NCI-H526 treated with DMSO at 0.1 percent for 48 hours (cell line): ENCODE measurements around the gene MAGI2.

ENCODE experiments used
- DNase-seq: peaks from one replicate; lab custom pipeline; 2025; lab: John Stamatoyannopoulos, UW

Gene MAGI2

DNA sequence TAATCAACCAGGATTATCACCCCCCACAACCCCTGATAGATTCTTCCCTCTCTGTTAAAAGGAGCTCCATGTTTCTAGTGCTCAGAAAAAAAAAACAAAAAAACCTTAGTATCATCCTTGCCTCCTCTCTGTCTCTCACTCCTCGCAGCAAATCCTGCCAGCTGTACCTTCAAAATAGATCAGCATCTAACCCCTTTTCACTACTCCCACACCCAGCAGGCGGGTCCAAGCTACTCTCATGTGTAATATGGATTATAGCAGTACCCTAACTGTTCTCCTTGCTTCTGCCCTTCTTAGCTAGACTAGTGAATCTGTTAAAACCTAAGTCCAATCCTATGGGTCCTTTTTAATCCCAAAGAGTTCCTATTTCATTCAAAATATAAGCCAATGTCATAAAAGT is 667.4 kb downstream of the MAGI2 start:
- no peak for DNase-seq

DNA sequence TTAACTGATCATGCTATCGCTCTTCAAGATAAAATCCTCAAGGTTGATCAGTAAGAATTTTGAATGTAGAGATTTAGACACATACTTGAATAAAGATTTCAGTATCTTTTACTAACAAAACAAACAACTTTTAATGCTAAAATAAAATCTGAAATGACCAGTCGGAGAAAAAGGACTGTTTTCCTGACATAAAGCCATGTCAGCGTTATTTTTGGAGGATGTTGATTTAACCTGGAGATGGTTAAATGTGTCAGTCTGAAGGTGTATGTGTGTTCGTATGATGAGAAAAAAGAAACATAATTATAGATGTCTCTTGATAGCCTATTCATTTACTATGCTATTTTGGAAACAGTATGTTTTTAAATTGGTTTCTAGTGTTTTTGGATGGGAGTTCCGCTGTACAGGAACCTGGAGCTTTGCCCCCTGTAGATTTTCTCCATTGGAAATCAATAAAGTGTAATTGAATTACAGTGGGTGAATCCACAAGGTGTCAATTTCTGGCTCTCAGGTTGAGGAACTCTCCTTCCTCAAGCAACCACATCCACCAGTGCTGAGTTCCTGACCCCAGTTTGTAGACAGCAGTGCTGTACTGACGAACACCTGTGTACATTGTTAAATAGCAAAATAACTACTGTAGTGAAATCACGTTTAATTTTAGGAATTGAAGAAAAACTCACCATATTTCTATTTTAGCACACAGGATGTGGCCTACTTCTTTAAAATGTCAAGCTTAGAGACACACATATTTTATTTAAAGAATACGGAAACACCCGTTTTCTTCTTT is 670.1 kb downstream of the MAGI2 start:
- no peak for DNase-seq

DNA sequence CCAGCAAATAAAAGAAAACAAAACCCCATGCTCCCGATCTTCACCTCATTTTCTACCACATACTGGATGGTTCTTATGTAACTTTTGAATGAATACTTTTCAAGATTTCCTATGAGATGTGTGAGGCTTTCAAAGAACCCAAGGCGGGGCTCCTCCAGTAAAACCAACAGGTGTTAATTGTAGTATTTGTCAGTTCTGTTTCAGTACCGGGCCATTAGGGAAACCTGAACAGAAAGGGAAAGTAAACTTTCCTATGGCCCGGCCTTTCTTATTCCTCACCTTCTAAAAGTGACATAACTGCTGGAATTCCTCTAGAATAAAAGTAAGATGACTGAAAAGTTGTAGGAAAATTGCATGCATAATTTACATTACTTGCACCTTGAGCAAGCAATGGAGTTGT is 672.9 kb downstream of the MAGI2 start:
- no peak for DNase-seq

DNA sequence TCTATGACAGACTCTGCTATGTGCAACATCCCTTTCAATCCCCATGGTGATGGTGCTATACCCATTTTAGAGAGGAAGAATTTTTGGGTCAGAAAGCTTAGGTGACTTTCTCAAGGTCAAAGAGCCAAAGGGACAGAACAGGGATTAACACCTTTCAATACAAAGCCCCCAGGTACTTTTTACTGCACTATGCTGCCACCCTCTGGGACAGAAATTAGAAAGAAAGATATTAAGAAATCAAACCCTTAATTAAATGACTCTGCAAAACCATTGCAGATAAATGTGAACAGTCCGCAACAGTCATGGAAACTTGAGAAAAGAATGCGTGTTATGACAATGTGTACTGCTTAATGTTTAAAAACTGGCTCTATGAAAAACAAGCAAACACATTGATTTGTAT is 673.7 kb downstream of the MAGI2 start:
- DNase-seq, result no peak

DNA sequence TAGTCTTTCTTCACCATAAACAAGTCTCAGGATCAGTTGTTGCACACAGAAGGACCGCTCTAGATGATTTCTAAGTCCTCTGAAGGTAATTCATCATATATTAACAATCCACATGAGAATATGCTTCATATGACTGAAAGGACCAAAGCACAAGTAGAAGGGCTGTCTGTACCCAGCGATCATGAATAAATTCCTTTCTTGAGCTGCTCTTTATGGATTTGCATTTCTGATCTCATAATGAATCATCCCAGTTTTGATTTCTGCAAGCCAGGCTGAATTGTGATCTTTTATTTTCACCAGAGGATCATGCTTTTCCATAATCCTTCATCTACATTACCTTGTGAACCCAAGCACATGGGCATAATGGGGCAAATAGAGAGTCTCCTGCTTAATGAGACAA is 675.6 kb downstream of the MAGI2 start:
- DNase-seq, result no peak

DNA sequence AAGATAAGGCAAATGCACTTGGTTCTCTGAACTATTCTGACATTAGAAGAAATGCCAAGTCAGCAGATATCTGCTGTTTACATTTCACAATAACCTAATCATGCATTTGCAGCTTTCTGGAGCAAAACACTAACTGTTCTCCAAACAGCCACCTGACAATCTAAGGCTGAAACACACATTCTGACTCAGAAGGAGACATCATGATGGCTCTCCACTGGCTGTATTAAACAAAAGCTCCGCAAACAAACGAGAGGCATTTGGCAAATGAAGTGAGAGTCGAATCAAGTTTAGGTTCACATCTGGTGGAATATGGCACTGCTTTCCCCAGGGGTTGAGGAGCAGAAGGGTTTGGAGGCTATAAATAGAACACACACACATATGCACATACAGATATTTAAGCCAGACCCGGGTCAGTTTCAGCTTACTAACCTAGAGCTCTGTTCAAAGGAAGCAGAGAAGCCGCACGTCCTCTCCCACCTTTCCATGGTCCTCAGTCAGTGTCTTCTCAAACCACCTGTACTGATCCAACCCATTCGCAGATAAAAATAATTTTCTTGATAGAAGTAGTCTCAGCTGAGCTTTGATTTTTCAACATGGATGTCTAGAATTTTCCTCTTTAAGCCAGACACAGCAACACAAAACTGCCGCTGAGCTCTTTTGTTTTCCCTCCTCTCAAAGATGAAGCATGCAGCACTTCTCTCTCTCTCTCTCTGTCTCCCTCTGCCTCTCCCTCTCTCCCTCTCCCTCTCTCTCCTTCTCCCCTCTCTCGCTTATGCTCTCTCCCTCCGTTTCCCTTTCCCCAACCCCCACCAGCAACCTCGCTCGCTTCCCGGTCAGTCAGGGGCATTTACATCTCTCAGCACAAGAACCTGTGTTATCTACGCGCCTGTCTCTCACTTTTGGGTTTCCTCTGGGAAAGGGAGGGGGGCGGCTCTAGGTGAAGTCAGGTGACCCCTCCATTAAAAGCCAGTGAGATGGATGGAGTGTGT is 682.8 kb downstream of the MAGI2 start:
- DNase-seq, result peak; percentile 71

DNA sequence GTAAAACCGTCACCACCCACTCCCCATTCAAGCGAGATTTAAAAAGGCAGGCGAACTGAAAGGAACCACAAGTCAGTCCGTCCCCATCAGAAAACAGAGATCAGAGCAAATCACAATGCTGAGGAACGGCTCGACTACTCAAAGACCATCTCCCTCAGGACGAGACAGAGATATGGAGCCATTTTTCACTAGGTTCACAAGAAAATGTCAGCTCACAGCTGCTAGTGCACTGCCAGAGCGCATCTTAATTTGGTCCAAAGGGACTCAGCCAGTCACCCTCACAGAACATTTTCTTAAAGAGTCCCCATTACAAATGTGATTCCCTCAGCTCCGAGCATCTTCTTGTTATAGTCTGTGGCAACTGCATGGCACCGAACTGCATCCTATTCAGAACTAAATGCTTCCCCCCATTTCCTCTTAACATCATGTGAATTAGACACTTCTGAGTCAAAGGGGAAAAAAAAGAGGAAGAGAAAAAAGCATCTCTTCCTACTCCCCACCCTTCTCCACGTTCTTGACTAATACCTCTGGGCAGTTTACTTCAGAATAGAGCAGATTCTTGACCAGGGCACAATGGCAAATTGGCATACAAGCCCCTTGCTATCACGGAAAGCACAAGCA is 683.9 kb downstream of the MAGI2 start:
- peak; percentile 48 for DNase-seq

DNA sequence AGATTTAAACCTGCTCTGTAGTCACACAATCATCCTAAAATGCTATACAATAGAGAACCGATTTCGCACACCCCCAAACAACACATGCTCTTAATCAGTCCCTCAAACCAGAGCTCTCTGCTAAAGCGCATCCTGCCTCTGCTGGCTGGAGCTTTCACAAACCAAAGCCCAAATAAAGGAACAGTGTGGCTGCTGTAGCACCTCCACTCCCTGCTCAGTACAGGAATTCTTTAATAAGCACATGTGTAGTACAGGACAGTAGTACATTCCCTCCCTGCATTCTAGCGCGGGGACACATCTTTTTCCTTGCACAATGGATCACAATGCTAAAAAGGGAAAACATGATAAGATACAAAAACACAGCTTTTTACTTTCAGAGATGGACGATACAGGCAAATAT is 684.6 kb downstream of the MAGI2 start:
- DNase-seq, result no peak

DNA sequence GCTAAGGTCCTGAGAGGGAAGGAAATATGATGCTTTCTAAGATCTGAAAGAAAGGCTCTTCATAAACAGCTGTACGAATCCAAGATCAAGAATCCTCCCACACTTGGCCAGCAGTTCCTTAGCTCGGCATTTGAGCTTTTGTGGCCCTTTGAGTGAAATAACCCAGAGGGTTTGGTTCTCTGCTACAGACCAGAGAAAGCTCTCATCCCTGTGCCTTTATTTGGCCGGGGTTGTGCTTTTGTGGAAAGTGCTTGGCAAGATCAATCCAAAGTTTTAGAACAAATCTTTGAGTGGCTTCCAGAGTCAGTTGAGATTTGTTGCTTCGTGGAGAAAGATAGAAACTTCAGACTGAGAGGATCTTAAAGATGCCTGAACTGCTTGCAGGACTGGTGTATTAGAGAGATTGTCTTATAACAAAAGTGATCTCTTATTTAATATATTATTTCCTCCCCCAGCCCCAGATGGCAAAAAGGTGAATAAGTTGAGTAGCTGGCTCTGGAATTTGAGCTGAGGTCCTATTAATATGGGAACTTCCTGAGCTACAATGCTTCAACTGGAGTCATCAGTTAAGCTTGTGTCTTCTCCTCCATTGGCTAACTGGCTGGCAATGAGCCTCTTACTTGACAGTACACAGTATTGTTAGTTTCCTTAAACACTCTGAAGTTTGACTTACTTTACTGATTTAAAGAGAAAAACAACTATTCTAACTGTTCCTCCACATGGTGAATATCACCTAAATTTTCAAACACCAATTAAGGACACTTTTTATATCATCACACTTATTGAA is 687.3 kb downstream of the MAGI2 start:
- DNase-seq, result no peak

DNA sequence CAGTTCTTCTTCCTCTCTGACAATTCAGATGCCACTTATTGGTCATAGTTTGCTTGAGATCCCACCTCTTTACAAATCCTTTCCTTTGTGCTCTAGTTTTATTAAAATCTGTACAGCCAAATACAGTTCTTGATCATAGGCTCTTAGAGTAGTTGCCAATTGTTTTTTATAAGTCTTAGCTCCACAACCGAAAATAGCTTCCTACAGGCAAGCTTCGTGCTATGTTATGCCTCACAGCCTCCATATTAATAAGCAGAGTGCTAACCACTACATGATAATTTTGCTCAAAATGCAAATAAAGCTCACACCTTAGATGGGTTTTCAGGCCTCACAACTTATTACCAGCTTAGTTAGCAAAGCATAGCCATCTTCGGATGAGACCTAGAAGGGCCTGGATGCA is 688.9 kb downstream of the MAGI2 start:
- DNase-seq, result no peak

DNA sequence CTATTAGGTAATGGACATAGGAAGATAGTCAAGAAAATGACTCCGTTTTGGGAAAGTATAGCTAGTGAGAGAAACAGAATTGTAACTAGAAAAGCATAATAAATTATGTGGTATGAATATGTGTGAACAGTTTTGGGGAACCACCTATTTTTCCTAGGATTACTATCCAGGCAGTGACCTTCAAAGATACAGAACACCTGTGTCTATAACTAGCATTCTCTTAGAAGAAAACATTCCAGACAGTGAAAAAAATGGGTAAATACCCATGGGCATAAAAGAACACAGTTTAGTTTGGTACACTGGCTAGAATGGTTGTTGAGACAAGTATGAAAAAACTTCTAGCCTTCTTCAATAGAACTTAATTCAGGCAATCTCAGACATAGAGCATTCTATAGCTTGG is 690.8 kb downstream of the MAGI2 start:
- DNase-seq, result no peak

DNA sequence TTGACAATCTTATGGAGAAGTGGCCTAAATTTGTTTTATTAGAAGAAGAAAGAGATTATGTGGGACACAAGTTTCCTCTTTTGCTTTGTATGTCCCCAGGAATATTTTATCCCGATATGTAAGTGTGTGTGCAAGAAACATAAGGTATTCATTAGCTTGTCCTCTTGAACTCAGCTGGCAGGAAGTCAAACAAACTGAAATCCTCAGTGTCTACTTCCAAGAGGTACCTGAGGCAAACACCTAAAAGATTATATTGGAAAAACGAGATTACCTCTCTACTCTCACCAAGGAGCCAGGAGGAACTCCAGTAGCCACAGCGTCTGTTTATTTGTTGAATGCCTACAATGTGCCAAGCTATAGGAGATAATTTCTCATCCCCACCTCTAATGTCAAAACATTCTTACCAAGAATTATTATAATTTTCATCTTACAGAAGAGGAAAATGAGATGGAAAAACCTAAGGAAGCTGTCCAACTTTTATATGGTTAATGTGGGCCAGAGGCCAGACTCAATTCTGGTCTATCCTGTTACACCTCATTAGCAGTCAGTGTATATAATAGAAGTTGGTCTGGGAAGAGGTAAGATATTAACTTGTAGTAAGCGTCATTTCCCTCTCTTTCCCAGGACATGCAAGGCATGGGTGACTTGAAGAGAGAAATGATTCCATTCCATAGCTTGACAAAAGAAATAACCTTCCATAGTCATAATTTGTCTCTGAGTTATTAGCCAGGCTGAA is 692.7 kb downstream of the MAGI2 start:
- no peak for DNase-seq

DNA sequence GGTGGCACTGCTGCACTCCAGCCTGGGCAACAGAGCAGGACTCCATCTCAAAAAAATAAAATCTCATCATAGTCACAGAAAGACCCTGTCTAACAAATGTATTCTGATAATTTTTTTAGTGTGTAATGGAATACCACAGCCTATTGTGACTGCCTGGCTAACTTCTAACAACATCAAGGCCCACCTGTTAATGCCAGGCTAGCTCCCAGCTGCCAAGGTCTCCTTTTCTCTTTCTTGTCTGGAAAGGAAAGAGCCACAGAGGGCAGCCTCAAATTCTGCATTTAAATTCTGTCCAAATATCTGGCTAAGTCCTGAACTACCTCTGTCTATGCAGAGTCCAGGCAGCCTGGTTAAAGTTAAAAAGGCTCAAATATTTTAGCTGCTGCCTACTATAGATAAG is 700.9 kb downstream of the MAGI2 start:
- no peak for DNase-seq

DNA sequence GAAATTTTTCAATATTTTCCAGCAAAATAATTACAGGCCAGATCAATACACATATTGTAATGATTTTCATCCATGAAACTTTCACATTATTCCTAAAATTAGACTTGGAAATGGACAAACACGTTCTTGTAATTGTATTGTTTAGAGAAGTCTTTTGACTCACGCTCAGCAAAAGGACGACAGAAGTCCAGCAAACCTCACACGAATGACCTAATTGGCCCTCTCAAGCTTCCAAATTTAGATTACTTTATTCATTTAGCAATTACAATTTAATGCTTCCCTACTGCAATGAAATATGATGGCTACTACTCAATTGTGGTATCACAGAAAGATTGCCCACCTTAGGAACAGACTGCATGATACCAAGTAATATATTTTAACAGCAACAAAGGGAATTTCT is 702.2 kb downstream of the MAGI2 start:
- DNase-seq, result no peak

DNA sequence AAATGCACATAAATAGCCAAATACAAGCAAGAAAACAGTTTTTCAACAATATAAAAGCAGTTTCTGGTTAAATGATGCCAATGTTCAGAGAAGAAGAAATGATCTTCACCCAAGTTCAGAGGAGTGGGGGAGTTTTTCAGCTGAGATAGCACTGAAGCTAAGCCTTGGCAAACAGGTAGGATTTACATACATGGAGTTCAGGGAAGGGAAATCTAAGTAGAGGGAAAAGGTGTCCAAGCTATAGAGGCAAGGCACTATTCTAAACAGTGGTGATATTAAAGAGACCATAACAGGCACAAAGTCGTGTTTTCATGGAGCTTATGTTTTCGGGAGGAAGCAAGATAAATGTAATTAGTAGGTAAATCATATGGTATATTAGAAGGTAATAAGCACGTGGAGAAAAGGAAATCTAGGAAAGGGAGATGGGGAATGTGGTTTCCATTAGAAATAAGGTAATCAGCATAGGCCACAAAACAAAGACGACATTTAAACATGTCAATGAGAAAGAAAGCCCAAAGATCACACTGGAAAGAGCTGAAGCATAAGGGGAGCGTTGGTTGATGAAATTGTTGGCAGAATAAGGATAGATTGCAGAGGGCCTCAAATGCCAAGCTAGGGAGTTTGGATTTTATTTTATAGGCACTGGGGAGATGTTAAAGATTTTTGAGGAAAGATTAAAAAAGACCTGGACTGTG is 704.3 kb downstream of the MAGI2 start:
- DNase-seq, result no peak

DNA sequence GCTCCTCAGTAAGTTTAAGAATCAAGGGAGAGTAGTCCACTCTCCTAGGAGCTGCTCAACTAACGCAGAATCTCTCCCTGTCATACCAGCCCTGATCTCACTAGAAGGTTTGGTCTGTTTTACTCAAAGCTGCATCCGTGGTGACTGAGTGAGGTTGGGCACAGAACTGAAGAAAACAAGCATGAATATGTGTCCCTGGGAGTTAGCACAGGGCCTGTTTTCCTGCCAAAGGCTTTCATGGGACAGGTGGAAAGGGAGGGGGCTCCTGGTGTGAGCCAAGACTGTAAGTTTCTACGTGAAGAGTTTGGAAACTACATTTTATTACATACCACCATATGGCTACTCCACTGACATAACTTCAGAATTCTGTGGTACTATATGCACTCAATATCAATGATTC is 705.9 kb downstream of the MAGI2 start:
- DNase-seq, result no peak

DNA sequence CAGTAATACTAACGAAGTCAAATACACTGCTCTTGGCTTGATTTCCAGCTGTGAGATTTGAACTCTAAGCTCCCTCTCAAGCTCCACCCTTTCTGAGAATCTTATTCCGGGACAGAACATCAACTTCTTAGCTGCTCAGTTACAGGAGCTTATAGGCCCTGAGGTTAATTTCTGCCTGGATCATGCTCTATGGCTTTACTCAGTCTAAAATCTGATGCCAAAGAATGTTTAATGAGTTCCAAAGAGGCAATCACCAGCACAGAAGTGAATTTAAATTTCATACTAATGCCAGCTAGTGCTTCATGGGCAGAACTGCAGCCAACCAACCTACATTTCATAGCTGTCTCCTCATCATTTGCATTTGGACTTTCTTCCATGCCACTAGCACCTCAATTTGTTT is 707.2 kb downstream of the MAGI2 start:
- DNase-seq, result no peak

DNA sequence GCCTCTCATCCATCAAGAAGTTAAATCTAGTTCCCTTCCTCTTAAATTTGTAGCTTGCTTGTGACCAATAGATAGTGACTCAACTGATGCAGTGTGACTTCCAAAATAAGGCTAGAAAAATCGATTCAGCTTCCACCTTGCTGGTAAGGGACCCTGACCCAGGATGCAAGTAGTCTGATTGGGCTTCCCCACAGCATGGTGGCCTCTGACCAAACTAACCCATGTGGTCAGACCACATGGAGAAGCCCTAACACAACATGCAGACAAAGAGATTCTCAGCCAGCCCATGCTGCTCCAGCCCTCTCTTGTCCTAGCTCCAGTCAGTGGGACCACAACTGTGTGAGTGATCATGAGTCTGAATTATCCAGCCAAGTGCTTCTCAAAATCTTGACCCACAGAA is 710.8 kb downstream of the MAGI2 start:
- no peak for DNase-seq

DNA sequence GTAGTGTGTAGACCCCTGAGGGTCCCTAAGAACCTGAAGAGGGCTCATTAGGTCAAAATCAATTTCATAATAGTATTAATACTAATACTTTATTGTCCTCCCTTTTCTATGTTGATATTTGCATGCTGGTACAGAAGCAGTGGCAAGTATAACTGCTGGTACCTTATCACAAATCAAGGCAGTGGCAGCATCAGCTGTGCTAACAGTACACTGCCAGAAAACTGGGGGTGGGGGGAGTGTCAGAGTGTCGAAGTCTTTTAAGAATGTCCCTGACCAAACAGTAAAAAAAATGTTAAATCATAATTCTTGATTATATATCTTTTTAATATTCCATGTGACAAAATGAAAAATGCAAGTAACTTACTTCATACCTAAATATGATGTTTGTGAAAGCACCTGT is 716.9 kb downstream of the MAGI2 start:
- DNase-seq, result no peak

DNA sequence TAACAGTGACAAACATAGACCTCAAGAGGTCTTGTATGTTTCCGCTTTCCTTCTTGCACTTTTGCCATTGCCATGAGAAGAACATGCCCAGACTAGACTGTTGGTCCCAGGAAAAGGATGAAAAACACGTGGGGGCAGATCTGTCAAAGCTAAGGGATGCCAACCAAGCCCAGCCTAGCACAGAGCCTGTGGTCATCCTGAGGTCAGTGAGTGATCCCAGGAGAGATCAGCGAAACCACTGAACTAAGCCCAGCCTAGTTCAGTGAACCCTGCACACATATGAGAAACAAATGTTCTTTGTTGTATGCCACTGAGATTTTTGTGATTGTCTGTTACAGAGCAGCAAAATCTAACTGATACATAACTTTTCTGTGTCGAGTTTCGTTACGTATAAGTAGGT is 718.8 kb downstream of the MAGI2 start:
- DNase-seq, result no peak

DNA sequence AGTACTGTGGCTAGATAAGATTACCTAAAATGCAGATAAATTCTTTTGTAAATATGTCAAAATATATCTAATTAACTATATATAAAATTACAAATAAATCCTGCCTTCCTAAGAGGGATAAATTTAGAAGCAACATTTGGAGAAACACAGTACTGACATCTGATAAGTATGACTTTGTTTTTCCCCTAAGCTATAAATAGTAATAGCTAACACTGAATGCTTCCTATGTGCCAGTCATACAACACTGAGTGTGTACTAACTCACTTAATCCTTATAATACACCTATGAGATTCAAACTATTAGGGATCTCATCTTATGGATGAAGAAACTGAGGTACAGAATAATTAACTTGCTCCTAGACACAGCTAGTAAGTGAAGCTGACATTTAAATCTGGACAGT is 733.4 kb downstream of the MAGI2 start:
- no peak for DNase-seq
